H1 (cell line): Measurements from ENCODE around the gene SLC35D2. TPM values are rescaled to one million over a fixed set of nuclear protein-coding genes. Genes with fewer than 3 reads are reported as not detected.

Source experiments
- CTCF ChIA-PET: fragments of 300-600 bp; sonication (Branson Sonifier 250); formaldehyde crosslinking; loops from one replicate; lab custom pipeline; 2021; ENCODE audit not compliant: partially characterized antibody; lab: Charles Lee
- POLR2A ChIA-PET: fragments of 300-600 bp; sonication (Branson Sonifier 250); formaldehyde crosslinking; loops from one replicate; lab custom pipeline; 2021; ENCODE audit warnings: inconsistent platforms; ENCODE audit not compliant: partially characterized antibody; lab: Charles Lee
- DNase-seq, 2 experiments: peaks; one replicate each; pipeline versions ENCODE4 v3.0.0 to v3.0.0-alpha.2; 2010 to 2022; ENCODE audit warnings: low spot score in 2 of 2, low read depth in 1 of 2, mixed read lengths in 1 of 2
- FAIRE-seq: peaks from 2 replicates; lab custom pipeline; 2011; peaks lifted over from hg19 to GRCh38; lab: Jason Lieb, UNC
- H2AFZ ChIP-seq: 2 replicates; pipeline ENCODE4 v1.8.1; 2012; ENCODE audit warnings: low read length, inconsistent platforms
- H2AK5ac ChIP-seq: 2 replicates; pipeline ENCODE4 v1.6.1; 2013; ENCODE audit warnings: low read depth, low read length
- H2BK120ac ChIP-seq: replicated peaks from 2 replicates; pipeline ENCODE3; 2013; ENCODE audit warnings: low read depth, low read length, inconsistent platforms
- H2BK12ac ChIP-seq: 2 replicates; pipeline ENCODE4 v1.6.1; 2013; ENCODE audit warnings: low read depth, low read length
- H2BK15ac ChIP-seq: 2 replicates; pipeline ENCODE4 v1.6.1; 2013; ENCODE audit warnings: low read length
- H2BK20ac ChIP-seq: 2 replicates; pipeline ENCODE4 v1.6.1; 2013; ENCODE audit warnings: low read length
- H2BK5ac ChIP-seq: 2 replicates; pipeline ENCODE4 v1.6.1; 2013; ENCODE audit warnings: low read depth, low read length
- H3K14ac ChIP-seq: 2 replicates; pipeline ENCODE4 v1.6.1; 2013; ENCODE audit warnings: inconsistent platforms; ENCODE audit not compliant: insufficient read length
- H3K18ac ChIP-seq: 2 replicates; pipeline ENCODE4 v1.6.1; 2013; ENCODE audit warnings: low read length; ENCODE audit errors: extremely low read depth
- H3K23ac ChIP-seq: 2 replicates; pipeline ENCODE4 v1.6.1; 2013; ENCODE audit warnings: inconsistent platforms; ENCODE audit not compliant: insufficient read length
- H3K23me2 ChIP-seq: 2 replicates; pipeline ENCODE4 v1.6.1; 2013; ENCODE audit warnings: low read depth, low read length
- H3K27ac ChIP-seq: 2 replicates; pipeline ENCODE4 v1.6.1; 2011; ENCODE audit warnings: low read depth, low read length, inconsistent platforms
- H3K27me3 ChIP-seq, 4 experiments: replicated peaks in 1 of 4; 1 replicate in 1 of 4; 2 replicates in 3 of 4; pipeline versions ENCODE4 v1.6.1 to v1.8.1; 2011 to 2013; ENCODE audit warnings: low read length in 3 of 4, mild to moderate bottlenecking in 3 of 4, inconsistent platforms in 2 of 4, mixed read lengths in 2 of 4, moderate library complexity in 1 of 4; ENCODE audit not compliant: control insufficient read depth in 3 of 4, insufficient read depth in 3 of 4; ENCODE audit errors: extremely low read depth in 1 of 4
- H3K36me3 ChIP-seq, 4 experiments: 2 replicates each; pipeline versions ENCODE4 v1.6.1 to v1.8.1; 2011 to 2013; ENCODE audit warnings: mild to moderate bottlenecking in 4 of 4, low read length in 3 of 4, moderate library complexity in 2 of 4, control low read depth in 1 of 4, inconsistent platforms in 1 of 4; ENCODE audit not compliant: insufficient read depth in 4 of 4, control insufficient read depth in 2 of 4
- H3K4ac ChIP-seq: replicated peaks from 2 replicates; pipeline ENCODE3; 2013; ENCODE audit warnings: low read length, low read depth, mixed read lengths, inconsistent platforms; ENCODE audit not compliant: insufficient read length
- H3K4me1 ChIP-seq, 4 experiments: replicated peaks in 1 of 4; 1 replicate in 1 of 4; 2 replicates in 3 of 4; pipeline versions ENCODE4 v1.6.1 to v1.8.1; 2011 to 2013; ENCODE audit warnings: low read length in 3 of 4, inconsistent platforms in 2 of 4, mixed read lengths in 1 of 4; ENCODE audit not compliant: insufficient read depth in 4 of 4, control insufficient read depth in 3 of 4
- H3K4me2 ChIP-seq, 2 experiments: 2 replicates each; pipeline versions ENCODE4 v1.6.1 to v1.8.1; 2011 to 2013; ENCODE audit warnings: low read depth in 2 of 2, low read length in 2 of 2, control low read depth in 1 of 2, inconsistent platforms in 1 of 2, mild to moderate bottlenecking in 1 of 2; ENCODE audit not compliant: insufficient read depth in 1 of 2
- H3K4me3 ChIP-seq, 4 experiments: fragments of 200-600, 300-600 bp in 1 of 4; sonication (generic), shearing (Covaris generic), sonication (Bioruptor Twin) in 1 of 4; 2 replicates each; pipeline versions ENCODE4 v1.5.1 to v1.8.1; 2011 to 2016; ENCODE audit warnings: low read length in 4 of 4, low read depth in 3 of 4, control low read depth in 2 of 4, inconsistent platforms in 2 of 4, mild to moderate bottlenecking in 2 of 4, mixed read lengths in 1 of 4, moderate library complexity in 1 of 4; ENCODE audit not compliant: insufficient read depth in 2 of 4; ENCODE audit errors: extremely low read depth in 1 of 4
- H3K56ac ChIP-seq: replicated peaks from 2 replicates; pipeline ENCODE3; 2013; ENCODE audit warnings: low read depth, mild to moderate bottlenecking, mixed read lengths, low read length, inconsistent platforms; ENCODE audit not compliant: insufficient read length
- H3K79me1 ChIP-seq: 2 replicates; pipeline ENCODE4 v1.6.1; 2013; ENCODE audit warnings: low read depth, low read length, control low read depth
- H3K79me2 ChIP-seq, 2 experiments: 2 replicates each; pipeline versions ENCODE4 v1.6.1 to v1.8.1; 2012 to 2013; ENCODE audit warnings: low read length in 2 of 2, mild to moderate bottlenecking in 2 of 2, inconsistent platforms in 1 of 2; ENCODE audit not compliant: insufficient read depth in 2 of 2, control insufficient read depth in 1 of 2
- H3K9ac ChIP-seq, 4 experiments: replicated peaks in 1 of 4; 1 replicate in 1 of 4; 2 replicates in 3 of 4; pipeline versions ENCODE4 v1.6.1 to v1.8.1; 2011 to 2013; ENCODE audit warnings: low read depth in 3 of 4, low read length in 3 of 4, control low read depth in 2 of 4, mild to moderate bottlenecking in 2 of 4, moderate library complexity in 2 of 4, inconsistent platforms in 1 of 4; ENCODE audit errors: extremely low read depth in 1 of 4
- H3K9me3 ChIP-seq, 2 experiments: 2 replicates each; pipeline versions ENCODE4 v1.6.1 to v1.8.1; 2012 to 2013; ENCODE audit warnings: mild to moderate bottlenecking in 2 of 2, moderate library complexity in 2 of 2, control low read depth in 1 of 2, inconsistent platforms in 1 of 2, low read depth in 1 of 2, low read length in 1 of 2, mixed read lengths in 1 of 2; ENCODE audit not compliant: insufficient read depth in 2 of 2
- H4K20me1 ChIP-seq, 2 experiments: replicated peaks in 1 of 2; 2 replicates each; pipeline versions ENCODE3 to v1.8.1; 2011 to 2013; ENCODE audit warnings: inconsistent platforms in 2 of 2, low read length in 2 of 2, mild to moderate bottlenecking in 1 of 2; ENCODE audit not compliant: insufficient read depth in 2 of 2, control insufficient read depth in 1 of 2
- H4K5ac ChIP-seq: 2 replicates; pipeline ENCODE4 v1.6.1; 2013; ENCODE audit warnings: low read length, low read depth, mixed read lengths, inconsistent platforms; ENCODE audit not compliant: insufficient read length
- H4K8ac ChIP-seq: 2 replicates; pipeline ENCODE4 v1.8.0; 2013; ENCODE audit warnings: mild to moderate bottlenecking, moderate library complexity, low read length, inconsistent platforms; ENCODE audit not compliant: insufficient read depth; ENCODE audit errors: extremely low read depth
- H4K91ac ChIP-seq: replicated peaks from 2 replicates; pipeline ENCODE3; 2013; ENCODE audit warnings: low read length, mixed read lengths, inconsistent platforms; ENCODE audit not compliant: insufficient read length
- CBX8 ChIP-seq: fragments of 300-800, 300-1000 bp; sonication (generic); IDR thresholded peaks from 2 replicates; pipeline ENCODE4 v1.7.1; 2016; ENCODE audit warnings: low read depth, low read length, borderline replicate concordance
- CTCF ChIP-seq, 3 experiments: IDR thresholded peaks; 1 replicate in 2 of 3; 2 replicates in 1 of 3; pipeline versions ENCODE4 v1.5.1 to v1.6.1; 2011; ENCODE audit warnings: low read length in 3 of 3, mild to moderate bottlenecking in 3 of 3, inconsistent platforms in 2 of 3, low read depth in 1 of 3, moderate library complexity in 1 of 3; ENCODE audit not compliant: insufficient read depth in 1 of 3; ENCODE audit errors: control extremely low read depth in 1 of 3
- MAFK ChIP-seq: IDR thresholded peaks from 2 replicates; pipeline ENCODE4 v1.6.1; 2012; ENCODE audit warnings: low read depth, mild to moderate bottlenecking, improper control_type of control experiment, low read length
- PHF8 ChIP-seq: fragments of 200-600 bp; sonication (generic); conservative IDR thresholded peaks from 2 replicates; pipeline ENCODE4 v1.7.1; 2012; ENCODE audit warnings: low read depth, mild to moderate bottlenecking, inconsistent platforms, low read length, moderate library complexity
- WGBS, 2 experiments: shearing (Covaris generic) in 1 of 2; methylation state at CpG; one replicate each; pipeline versions ENCODE4 v1.1.6 to v1.1.7; 2013 to 2015; ENCODE audit warnings: low lambda C conversion rate in 2 of 2, mixed read lengths in 2 of 2, inconsistent platforms in 1 of 2, low coverage in 1 of 2, missing lambda C conversion rate in 1 of 2; ENCODE audit not compliant: insufficient replicate concordance in 2 of 2, insufficient coverage in 1 of 2, insufficient read length in 1 of 2; ENCODE audit errors: extremely low coverage in 1 of 2, missing lambda C conversion rate in 1 of 2; 5-methylcytosine and 5-hydroxymethylcytosine counted together
- polyA plus RNA-seq, 7 experiments: library from polyadenylated mRNA; depleted of rRNA in 3 of 7; stranded (reverse) in 5 of 7; unstranded in 2 of 7; fragments of >200 nt in 5 of 7; fragments of 200-250 nt in 2 of 7; gene quantifications; 1 replicate in 5 of 7; 2 replicates in 1 of 7; 4 replicates in 1 of 7; pipeline versions ENCODE4 v1.2.1 to v1.2.3, GENCODE V29; 2011 to 2013; ENCODE audit warnings: missing spikeins in 2 of 7, mixed read lengths in 2 of 7
- total RNA-seq: library from RNA; stranded (reverse); fragmentation: NEBNext Ultra II Directional; extraction: Animal tissue kit (Norgen Biotek cat#: 25700); gene quantifications from 2 replicates; pipeline ENCODE4 v1.2.1, GENCODE V29; 2021

Gene SLC35D2
- total and polyA plus RNA-seq, 2 of the 8 experiments (the other 6 are each of a cell fraction or from before 2014, with no cell fraction given), result 9.6 to 11.5 TPM

DNA sequence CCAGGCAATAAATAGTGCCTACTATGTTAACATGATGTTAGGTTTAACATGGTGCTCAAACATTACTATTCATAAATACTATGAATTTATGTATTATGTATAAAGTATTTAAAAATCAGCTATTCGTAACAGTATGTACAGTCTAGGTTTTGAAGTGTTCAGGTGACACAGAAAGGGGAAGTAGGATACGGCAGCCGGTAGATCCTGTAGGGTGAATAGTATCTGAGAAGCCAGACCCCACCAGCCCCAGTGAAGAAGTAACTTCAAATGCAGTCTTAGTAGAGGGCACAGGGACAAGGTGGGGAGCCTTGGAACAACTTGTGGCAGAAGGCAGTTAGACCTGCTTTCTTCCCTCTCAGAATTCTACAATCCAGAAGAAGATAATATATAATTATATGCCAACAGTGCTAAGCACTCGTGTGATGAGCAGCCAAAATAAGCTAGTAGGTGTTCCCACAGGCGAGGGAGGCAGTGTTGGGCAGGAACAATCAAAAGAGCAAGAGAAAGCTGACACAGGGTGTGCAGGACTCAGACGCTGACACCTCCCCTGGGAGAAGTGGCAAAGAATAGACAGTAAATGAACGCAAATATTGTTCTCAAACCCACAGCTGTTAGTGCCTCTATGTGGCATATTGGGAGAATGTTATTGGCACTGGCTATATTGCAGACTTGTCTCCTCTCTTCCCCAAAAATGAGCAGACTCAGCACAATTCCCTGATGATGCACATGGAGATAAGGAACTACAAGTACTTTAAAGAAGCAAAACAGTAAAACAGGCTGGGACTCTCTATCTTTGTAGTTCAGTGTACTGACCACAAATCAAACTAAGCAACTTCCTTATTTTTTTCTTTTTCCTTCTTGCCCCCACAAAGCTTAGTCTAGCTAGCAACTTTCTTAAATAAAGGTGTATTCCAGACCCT is 30.1 kb upstream of the SLC35D2 start:
- Histone ChIP-seq H3K36me3 (peaks cover 0 to 5% (median 2%) of the 10 kb centered on the region in 4 experiments; a peak in 3 of 8 replicates), H3K56ac (no peak overlapping the region), H3K4me2 (no peak overlapping the region), H2BK15ac (no peak overlapping the region), H2AFZ (no peak overlapping the region), H4K91ac (no peak overlapping the region), H4K8ac (no peak overlapping the region), H2AK5ac (no peak overlapping the region), H3K14ac (no peak overlapping the region), H3K27me3 (no peaks in the 10 kb centered on the region), H3K23ac (no peak overlapping the region), H3K4ac (no peak overlapping the region), H3K4me3 (no peak overlapping the region), H3K79me1 (peaks cover 4% of the 10 kb centered on the region; the same call in 1 of the 2 replicates), H2BK12ac (peak overlapping the region; percentile 21; the same call in 1 of the 2 replicates), H2BK5ac (no peak overlapping the region), H3K27ac (no peak overlapping the region), H4K5ac (no peak overlapping the region), H3K4me1 (peaks cover 0 to 13% (median 4%) of the 10 kb centered on the region in 4 experiments; a peak in 4 of 7 replicates), H3K79me2 (peaks cover 2 to 75% of the 10 kb centered on the region in 2 experiments; a peak in 3 of 4 replicates), H3K23me2 (peaks cover 9% of the 10 kb centered on the region), H3K18ac (no peak overlapping the region), H4K20me1 (peaks cover 6 to 11% of the 10 kb centered on the region in 2 experiments), H3K9me3 (no peaks in the 10 kb centered on the region), H2BK20ac (no peak overlapping the region), H3K9ac (no peak overlapping the region), H2BK120ac (no peak overlapping the region)
- FAIRE-seq, result no peak
- TF ChIP-seq CBX8, result no peak
- no peak for TF ChIP-seq PHF8
- TF ChIP-seq CTCF (IDR thresholded peaks at IDR 0.05; ENCODE audit: control extremely low read depth in 1 of 3, insufficient read depth in 1 of 3, low read depth in 1 of 3, low read length in 3 of 3), result no peak
- TF ChIP-seq MAFK, result peak; percentile 60; the same call in 1 of the 2 replicates
- no peak for DNase-seq
- ChIA-PET CTCF (interaction anchor here (0.6 to 2.0 kb wide), 4 partner anchors 39 to 1547 kb away, joined by 3 to 8 read pairs (median 4); no protein-coding TSS in a partner anchor), POLR2A (interaction anchor here (0.6 to 1.5 kb wide), 4 partner anchors 9 to 659 kb away, joined by 3 read pairs; partner anchors contain the start of gene ERCC6L2)
- 90% methylated on average over 7 of the region's 7 CpGs; no CpG with 5 or more reads in 1 of the 2 experiments for WGBS, 2 experiments
